NK-92 (cell line): ENCODE measurements around the gene MXRA7.
A peak's percentile ranks its signal among the peaks of the same experiment; 100 is the strongest.
"Not testable (repeated sequence)": the region's sequence is repeated elsewhere in the genome, so short reads cannot be mapped to it uniquely, and the experiment has no call there.

ENCODE experiments used
- DNase-seq: peaks from one replicate; lab custom pipeline; 2025; ENCODE audit not compliant: unreplicated experiment; lab: John Stamatoyannopoulos, UW

Gene MXRA7

GRCh38 chr17:76710863-76711611, at the start of gene MXRA7:
Gene MXRA7, minus strand, starts transcription at chr17:76710965. Its CDS starts 19 bp downstream, at chr17:76710946.
- DNase-seq, result no peak

- DNase-seq, result no peak
Observed at GRCh38 chr17:76758570-76758969, 47.8 kb upstream of the MXRA7 start.

- no peak for DNase-seq
Observed at GRCh38 chr17:76757256-76757655, 46.5 kb upstream of the MXRA7 start.

GRCh38 chr17:76755285-76755684, 44.5 kb upstream of the MXRA7 start:
- DNase-seq, result no peak

GRCh38 chr17:76753061-76753961, 42.5 kb upstream of the MXRA7 start:
- no peak for DNase-seq

GRCh38 chr17:76752006-76752405, 41.2 kb upstream of the MXRA7 start:
- DNase-seq, result no peak

GRCh38 chr17:76751416-76751993, 40.7 kb upstream of the MXRA7 start:
- no peak for DNase-seq

- no peak for DNase-seq
Observed at GRCh38 chr17:76748657-76749056, 37.9 kb upstream of the MXRA7 start.

GRCh38 chr17:76747716-76748363, 37.1 kb upstream of the MXRA7 start:
- DNase-seq, result no peak

GRCh38 chr17:76745785-76746184, 35.0 kb upstream of the MXRA7 start:
- not testable (repeated sequence) for DNase-seq

GRCh38 chr17:76744747-76745146, 34.0 kb upstream of the MXRA7 start:
- no peak for DNase-seq

- no peak for DNase-seq
Observed at GRCh38 chr17:76742958-76743357, 32.2 kb upstream of the MXRA7 start.

GRCh38 chr17:76740329-76741118, 29.8 kb upstream of the MXRA7 start:
- DNase-seq, result no peak

GRCh38 chr17:76739568-76740115, 28.9 kb upstream of the MXRA7 start:
- not testable (repeated sequence) for DNase-seq

- DNase-seq, result no peak
Observed at GRCh38 chr17:76738468-76738850, 27.7 kb upstream of the MXRA7 start.

- peak; percentile 69 for DNase-seq
Observed at GRCh38 chr17:76737676-76738467, 27.1 kb upstream of the MXRA7 start, which contains the start of gene MFSD11. Gene MFSD11, plus strand, starts transcription at chr17:76738119. Its CDS starts 234 bp downstream, at chr17:76738353.

- DNase-seq, result peak; percentile 82
Observed at GRCh38 chr17:76737082-76737675, 26.4 kb upstream of the MXRA7 start, which contains the start of gene SRSF2. Gene SRSF2, minus strand, starts transcription at chr17:76737331. Its CDS starts 171 bp downstream, at chr17:76737160.

GRCh38 chr17:76736349-76737081, 25.8 kb upstream of the MXRA7 start:
- no peak for DNase-seq
